Stimulated activated CD8-positive, alpha-beta memory T cell treated with anti-CD3 and anti-CD28 coated beads, Interleukin-4, amount 100 ng/mL, for 1 hour (primary cell): ENCODE measurements around the gene ABCD3.
"Not testable (repeated sequence)": the region's sequence is repeated elsewhere in the genome, so short reads cannot be mapped to it uniquely, and the experiment has no call there.

Experiments
- DNase-seq, 2 donors: peaks; one replicate each; pipeline ENCODE4 v3.0.0-alpha.2; 2020; ENCODE audit warnings: low read depth in 2 of 2, low spot score in 1 of 2

ABCD3 gene

DNA sequence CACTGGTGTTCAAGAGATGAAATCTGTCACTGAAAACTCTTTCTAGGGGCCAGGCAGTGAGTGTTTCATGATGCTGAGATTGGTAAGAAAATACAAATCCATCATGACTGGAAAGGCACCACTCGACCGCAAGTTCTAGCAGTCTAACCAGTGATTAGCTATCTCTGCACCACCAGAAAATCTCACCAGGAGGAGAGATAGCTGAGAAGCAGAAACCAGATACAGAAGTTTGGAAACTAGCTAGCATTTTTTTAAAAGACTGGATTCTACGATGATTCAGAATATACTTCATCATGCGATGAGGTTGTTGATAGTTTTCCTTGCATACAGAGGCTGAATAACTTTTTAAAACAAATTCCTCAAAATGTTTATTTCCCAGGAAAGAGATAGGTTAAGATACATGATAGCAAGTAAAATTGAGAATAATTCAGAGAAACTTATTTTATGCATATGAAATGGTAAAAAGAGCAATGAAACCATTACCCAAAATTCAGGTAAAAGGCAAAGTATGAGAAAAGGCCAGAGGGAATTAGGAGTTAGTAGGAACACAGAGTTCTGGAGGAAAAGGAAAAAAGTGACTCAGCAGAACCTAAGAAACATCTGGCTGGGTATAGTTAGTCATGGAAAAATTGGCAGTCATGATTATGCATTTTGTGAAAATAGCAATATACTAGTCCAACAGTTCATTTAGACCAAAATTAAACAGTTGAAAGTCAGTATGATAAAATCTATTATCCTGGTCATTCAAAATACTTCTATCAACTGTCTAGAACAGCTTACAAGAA is 126.7 kb downstream of the ABCD3 start:
- no peak for DNase-seq

- DNase-seq, result no peak
Observed at GRCh38 chr1:94549706-94550105, 131.5 kb downstream of the ABCD3 start.

DNA sequence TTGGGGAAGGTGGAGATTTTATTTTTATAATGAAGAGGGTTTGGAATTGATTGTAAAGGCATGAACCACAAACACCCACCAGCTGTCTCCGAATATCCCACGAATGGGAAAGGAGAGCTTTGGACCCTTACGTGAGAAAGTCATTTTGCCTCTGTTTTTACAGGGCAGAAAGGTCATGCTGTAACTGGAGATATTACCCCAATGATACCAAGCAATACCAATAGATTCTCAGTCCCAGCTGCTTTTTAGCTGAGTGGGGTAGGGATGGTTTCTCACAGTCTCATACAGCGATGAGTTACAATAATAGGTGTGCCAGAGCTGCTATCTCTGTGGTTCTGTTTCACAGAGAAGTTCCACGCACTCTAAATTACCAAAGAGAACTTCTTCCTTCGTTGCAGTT is 132.2 kb downstream of the ABCD3 start:
- DNase-seq, result no peak

DNA sequence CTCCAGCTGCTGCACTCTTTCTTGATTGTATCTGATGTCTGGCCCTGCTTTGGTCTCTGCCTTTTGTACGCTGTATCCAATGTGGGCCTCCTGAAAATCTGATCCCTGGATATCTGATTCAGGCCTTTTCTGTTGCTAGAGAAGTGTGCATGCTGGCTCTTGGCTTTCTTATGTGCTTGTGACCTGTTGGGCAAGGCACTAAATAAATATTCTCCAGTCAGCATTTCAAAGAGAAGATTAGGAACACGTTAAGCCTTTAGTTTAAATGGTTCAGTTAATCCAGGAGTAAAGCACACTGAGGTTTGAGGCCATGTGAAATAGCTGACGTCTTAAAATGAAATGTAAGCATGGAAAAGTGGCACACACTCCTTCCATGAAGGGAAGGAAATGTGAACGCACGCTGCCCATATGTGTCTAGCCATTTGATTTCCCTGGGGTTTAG is 132.6 kb downstream of the ABCD3 start:
- DNase-seq, result no peak

DNA sequence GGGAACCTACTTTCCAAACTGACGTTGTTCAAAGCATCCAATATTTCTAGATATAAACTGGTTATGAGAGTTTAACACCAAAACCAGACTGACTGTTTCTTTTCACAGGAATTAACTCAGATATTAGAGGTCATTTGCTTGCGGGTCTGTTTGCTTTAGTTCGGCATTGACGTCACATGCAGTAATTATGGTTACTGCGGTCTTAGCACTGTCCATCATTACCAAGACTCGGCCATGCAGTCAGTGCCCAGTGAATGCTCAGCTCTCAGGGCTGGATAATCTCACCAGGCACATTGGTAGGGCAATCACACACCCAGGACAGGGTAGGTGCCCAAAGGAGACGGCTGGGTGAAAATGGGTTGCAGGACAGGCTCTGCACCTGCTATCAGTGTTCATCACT is 133.3 kb downstream of the ABCD3 start:
- no peak for DNase-seq

GRCh38 chr1:94552071-94552586 is 133.9 kb downstream of the ABCD3 start:
- DNase-seq, result no peak

DNA sequence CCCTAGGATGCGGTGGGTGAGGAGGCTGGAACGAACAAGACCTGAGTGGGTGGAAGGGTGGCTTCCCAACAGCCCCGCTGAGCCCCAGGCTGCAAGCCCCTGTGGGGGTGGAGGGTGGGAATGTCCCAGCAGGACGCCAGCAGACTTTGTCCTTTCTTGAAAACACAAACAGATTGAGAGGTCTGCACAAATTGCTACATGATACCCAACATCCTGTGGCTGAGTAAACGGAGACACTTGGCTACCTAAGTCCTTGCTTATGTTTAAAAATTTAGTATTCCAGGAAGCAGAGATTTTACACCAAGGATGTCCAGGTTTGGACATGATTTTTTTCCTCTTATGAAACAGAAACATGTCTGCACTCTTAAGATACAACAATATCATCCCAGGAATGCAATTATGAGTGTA is 135.1 kb downstream of the ABCD3 start:
- DNase-seq, result no peak

- no peak for DNase-seq
Observed at GRCh38 chr1:94553931-94554330, 135.7 kb downstream of the ABCD3 start.

GRCh38 chr1:94554580-94554979 is 136.4 kb downstream of the ABCD3 start:
- no peak for DNase-seq

DNA sequence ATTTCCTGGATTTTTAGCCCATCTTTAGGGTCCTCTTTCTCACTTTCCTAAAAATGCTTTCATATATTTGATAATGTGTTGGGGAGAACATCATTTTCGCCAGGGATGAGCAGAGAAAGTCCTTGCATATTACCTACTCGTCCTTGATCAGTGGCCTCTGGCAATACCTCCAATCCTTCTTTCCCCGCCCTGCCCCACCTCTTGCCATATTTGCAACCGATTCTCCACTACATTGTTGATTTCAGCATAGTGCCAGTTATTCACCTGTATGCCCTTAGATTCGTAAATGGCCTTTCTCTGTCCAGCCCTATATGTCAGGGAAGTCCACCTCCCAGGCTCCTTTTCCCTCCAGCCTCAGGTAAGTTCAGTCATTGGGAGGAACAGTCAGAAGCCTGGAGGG is 136.9 kb downstream of the ABCD3 start:
- DNase-seq, result no peak

- no peak for DNase-seq
Observed at GRCh38 chr1:94559921-94560320, 141.7 kb downstream of the ABCD3 start.

DNA sequence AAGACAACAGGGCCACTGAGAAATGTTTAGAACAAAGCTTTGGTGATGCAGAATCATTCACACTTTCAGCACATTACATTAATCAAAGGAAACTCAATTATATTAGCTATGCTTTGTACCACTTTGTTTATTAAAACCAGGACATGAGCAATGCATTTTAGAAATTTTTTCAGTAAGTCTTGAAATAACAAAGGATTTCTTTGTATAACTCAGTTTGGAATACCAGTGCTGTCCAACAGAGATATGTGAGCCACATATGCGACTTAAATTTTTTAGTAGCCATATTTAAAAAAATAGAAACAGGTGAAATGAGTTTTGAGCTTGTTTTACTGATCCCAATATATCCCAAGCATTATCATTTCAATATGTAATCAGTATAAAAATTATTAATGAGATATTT is 142.1 kb downstream of the ABCD3 start:
- DNase-seq, result no peak

DNA sequence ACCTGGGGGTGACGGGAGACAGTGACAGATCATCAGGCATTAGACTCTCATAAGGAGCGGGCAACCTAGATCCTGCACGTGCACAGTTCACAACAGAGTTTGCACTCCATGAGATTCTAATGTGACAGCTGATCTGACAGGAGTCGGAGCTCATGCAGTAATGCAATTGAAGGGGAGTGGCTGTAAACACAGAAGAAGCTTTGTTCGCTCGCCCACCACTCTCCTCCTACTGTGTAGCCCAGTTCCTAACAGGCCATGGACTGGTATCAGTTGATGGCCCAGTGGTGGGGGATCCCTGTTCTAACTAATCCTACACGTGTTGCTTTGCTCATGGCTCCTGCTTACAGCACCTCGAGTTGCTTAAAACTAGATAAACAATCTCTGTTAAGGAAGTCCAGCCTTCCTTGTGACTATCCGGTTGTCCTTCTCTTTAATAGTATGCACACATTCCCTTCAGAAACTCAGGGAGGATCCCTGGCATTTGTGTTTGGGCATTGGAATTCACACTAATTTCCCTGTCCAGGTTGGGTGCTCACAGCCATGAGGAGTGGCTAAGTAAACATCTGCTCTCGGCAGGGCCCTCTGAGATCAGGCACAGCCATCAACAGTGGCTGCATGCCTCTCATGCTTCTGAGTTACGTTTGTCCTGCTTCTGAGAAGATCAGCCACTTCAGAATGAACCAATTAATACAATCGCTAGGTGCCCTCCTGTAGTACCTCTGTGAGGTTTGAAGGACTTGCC is 144.5 kb downstream of the ABCD3 start:
- DNase-seq, result no peak

- no peak for DNase-seq
Observed at GRCh38 chr1:94565901-94566300, 147.7 kb downstream of the ABCD3 start.

DNA sequence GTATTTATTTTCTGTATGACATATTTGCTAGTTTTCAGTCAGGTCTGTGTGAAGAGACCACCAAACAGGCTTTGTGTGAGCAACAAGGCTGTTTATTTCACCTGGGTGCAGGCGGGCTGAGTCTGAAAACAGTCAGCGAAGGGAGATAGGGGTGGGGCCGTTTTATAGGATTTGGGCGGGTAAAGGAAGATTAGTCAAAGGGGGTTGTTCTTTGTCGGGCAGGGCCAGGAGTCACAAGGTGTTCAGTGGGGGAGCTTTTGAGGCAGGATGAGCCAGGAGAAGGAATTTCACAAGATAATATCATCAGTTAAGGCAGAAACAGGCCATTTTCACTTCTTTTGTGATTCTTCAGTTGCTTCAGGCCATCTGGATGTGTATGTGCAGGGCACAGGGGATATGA is 148.2 kb downstream of the ABCD3 start:
- not testable (repeated sequence) for DNase-seq

DNA sequence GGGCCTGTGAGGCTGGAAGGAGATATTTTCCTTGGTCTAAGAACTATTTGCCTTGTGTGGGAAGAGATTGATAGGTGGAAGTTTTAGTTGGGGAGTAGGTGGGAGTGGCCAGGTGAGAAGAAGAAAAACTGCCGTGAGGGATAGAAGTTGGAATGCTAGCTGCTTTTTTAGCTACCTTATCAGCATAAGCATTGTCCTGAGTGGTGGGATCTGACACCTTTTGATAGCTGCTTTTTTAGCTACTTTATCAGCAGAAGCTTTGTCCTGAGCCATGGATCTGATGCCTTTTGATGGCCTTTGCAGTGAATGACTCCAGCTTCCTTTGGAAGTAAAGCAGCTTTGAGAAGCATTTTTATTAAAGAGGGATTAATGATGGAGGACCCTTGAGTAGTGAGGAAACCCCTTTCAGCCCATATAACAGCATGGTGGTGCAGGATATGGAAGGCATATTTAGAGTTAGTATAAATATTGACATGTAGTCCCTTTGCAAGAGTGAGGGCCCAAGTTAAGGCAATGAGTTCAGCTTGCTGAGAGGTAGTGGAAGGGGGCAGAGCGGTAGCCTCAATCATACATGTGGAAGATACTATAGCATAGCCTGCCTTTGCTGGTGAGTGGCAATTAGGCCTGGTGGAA is 149.9 kb downstream of the ABCD3 start:
- not testable (repeated sequence) for DNase-seq
